ENCODE data around the gene BIN2.

DNA sequence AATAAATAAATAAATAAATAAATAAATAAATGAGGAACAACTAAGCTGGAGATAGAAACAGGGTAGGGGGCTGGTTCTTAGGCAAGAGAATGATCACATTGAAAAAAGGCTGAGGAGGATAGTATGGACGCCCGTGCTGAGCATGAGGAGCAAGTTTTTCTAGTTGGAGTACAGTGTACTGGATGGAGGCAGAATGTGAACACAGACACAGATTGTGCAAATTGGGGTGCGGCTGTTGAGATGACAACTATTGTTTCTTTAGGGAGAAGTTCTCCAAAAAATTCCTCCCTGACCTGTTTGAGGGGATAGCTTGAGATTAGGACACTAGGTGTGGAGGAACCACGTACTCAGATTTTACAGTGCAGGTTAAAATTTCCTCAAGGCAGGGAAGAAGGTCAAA lies 979 bp upstream of the BIN2 start:
- TF ChIP-seq POLR2A (IDR thresholded peaks at IDR 0.05; ENCODE audit: low read depth, low read length) (no peak), POU2F2 (IDR thresholded peaks at IDR 0.05; ENCODE audit: low read depth, low read length) (no peak)

All from GM12891 (cell line).